ENCODE data around the gene ZFYVE1.
"Not testable (repeated sequence)": the region's sequence is repeated elsewhere in the genome, so short reads cannot be mapped to it uniquely, and the experiment has no call there.

The ZFYVE1 gene

GRCh38 chr14:73049428-73049827 is 22.5 kb upstream of the ZFYVE1 start:
- no peak for DNase-seq (ENCODE audit: low read depth in 1 of 2, low spot score in 1 of 2)
- no peak for TF ChIP-seq POLR2AphosphoS5 (IDR thresholded peaks at IDR 0.05; ENCODE audit: low read depth)
- no peak for TF ChIP-seq REST (IDR thresholded peaks at IDR 0.05; ENCODE audit: insufficient replicate concordance, low read depth)
- no peak for TF ChIP-seq GABPA (IDR thresholded peaks at IDR 0.05; ENCODE audit: low read depth)
- no peak for TF ChIP-seq SPI1 (IDR thresholded peaks at IDR 0.05; ENCODE audit: borderline replicate concordance, low read depth)
- TF ChIP-seq, protein P1, sequence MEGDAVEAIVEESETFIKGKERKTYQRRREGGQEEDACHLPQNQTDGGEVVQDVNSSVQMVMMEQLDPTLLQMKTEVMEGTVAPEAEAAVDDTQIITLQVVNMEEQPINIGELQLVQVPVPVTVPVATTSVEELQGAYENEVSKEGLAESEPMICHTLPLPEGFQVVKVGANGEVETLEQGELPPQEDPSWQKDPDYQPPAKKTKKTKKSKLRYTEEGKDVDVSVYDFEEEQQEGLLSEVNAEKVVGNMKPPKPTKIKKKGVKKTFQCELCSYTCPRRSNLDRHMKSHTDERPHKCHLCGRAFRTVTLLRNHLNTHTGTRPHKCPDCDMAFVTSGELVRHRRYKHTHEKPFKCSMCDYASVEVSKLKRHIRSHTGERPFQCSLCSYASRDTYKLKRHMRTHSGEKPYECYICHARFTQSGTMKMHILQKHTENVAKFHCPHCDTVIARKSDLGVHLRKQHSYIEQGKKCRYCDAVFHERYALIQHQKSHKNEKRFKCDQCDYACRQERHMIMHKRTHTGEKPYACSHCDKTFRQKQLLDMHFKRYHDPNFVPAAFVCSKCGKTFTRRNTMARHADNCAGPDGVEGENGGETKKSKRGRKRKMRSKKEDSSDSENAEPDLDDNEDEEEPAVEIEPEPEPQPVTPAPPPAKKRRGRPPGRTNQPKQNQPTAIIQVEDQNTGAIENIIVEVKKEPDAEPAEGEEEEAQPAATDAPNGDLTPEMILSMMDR (IDR thresholded peaks at IDR 0.05; ENCODE audit: insufficient read depth, low read length) = no peak
- Histone ChIP-seq H3K27me3 (ENCODE audit: insufficient read depth, poor library complexity, severe bottlenecking) (no peaks in the 10 kb centered on the region), H3K4me3 (replicated peaks; ENCODE audit: insufficient read depth, low read length) (no peak overlapping the region), H3K27ac (replicated peaks) (no peak overlapping the region)

DNA sequence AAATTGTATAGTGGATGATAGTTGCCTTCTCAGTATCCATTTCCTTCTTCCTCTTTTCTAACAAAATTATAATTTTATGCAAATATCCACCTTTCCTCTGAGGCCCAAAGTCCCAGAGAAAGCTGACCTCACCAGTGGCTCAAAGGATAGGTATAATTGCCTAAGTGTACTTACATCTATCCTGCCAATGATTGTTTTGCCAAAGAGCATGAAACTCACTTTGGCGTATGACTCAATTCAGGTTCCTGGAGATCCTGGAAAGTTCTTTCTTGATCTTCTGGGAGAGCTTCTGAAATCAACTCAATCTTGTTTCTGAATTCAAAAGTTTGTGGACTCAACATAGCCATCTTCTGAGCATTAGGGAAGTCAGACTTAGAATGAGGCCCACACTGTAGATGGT is 20.9 kb upstream of the ZFYVE1 start:
- TF ChIP-seq GABPA (IDR thresholded peaks at IDR 0.05; ENCODE audit: low read depth) (no peak), POLR2AphosphoS5 (IDR thresholded peaks at IDR 0.05; ENCODE audit: low read depth) (no peak), SPI1 (IDR thresholded peaks at IDR 0.05; ENCODE audit: borderline replicate concordance, low read depth) (no peak), REST (IDR thresholded peaks at IDR 0.05; ENCODE audit: insufficient replicate concordance, low read depth) (no peak)
- TF ChIP-seq, protein P1 (IDR thresholded peaks at IDR 0.05; ENCODE audit: insufficient read depth, low read length) = no peak
- H3K27me3 ChIP-seq (ENCODE audit: insufficient read depth, poor library complexity, severe bottlenecking) = no peaks in the 10 kb centered on the region

GRCh38 chr14:73036706-73037450 is 10.0 kb upstream of the ZFYVE1 start:
- H3K27ac ChIP-seq (replicated peaks); DNase-seq (ENCODE audit: low read depth in 1 of 2, low spot score in 1 of 2); H3K27me3 ChIP-seq (ENCODE audit: insufficient read depth, poor library complexity, severe bottlenecking); H3K4me3 ChIP-seq (replicated peaks; ENCODE audit: insufficient read depth, low read length): not testable (repeated sequence)

More for the DNA sequence above, 20.9 kb upstream of the ZFYVE1 start:
- no peak overlapping the region for H3K4me3 ChIP-seq (replicated peaks; ENCODE audit: insufficient read depth, low read length)
- no peak for DNase-seq (ENCODE audit: low read depth in 1 of 2, low spot score in 1 of 2)
- no peak overlapping the region for H3K27ac ChIP-seq (replicated peaks)

GRCh38 chr14:73027984-73028383 is 1.1 kb upstream of the ZFYVE1 start:
- DNase-seq (ENCODE audit: low read depth in 1 of 2, low spot score in 1 of 2) = no peak
- Histone ChIP-seq H3K27ac (replicated peaks) (no peak overlapping the region), H3K4me3 (replicated peaks; ENCODE audit: insufficient read depth, low read length) (no peak overlapping the region), H3K27me3 (ENCODE audit: insufficient read depth, poor library complexity, severe bottlenecking) (no peaks in the 10 kb centered on the region)
- TF ChIP-seq, protein P1 (IDR thresholded peaks at IDR 0.05; ENCODE audit: insufficient read depth, low read length) = no peak
- TF ChIP-seq GABPA (IDR thresholded peaks at IDR 0.05; ENCODE audit: low read depth) (no peak), REST (IDR thresholded peaks at IDR 0.05; ENCODE audit: insufficient replicate concordance, low read depth) (no peak), SPI1 (IDR thresholded peaks at IDR 0.05; ENCODE audit: borderline replicate concordance, low read depth) (no peak), POLR2AphosphoS5 (IDR thresholded peaks at IDR 0.05; ENCODE audit: low read depth) (no peak)

All from HL-60 (cell line).